GM12878 (cell line): ENCODE measurements around the gene DYRK1B. TPM values are rescaled to one million over a fixed set of nuclear protein-coding genes. Genes with fewer than 3 reads are reported as not detected.

ENCODE experiments used
- ATAC-seq: fragments of 200-7000 bp; cut with Tn5 transposase; 3 replicates; pipeline ENCODE4 v1.9.1; 2020; ENCODE audit warnings: mild to moderate bottlenecking, moderate library complexity
- BruUV-seq: library from RNA; stranded (reverse); fragments of 400-500 nt; replicated peaks from 2 replicates; lab custom pipeline; 2021; lab: Mats Ljungman, UMichigan
- CTCF ChIA-PET: fragments of 300-600 bp; sonication (Branson Sonifier 250); formaldehyde crosslinking; extraction: SDS; loops from one replicate; lab custom pipeline; 2021; ENCODE audit warnings: inconsistent platforms; lab: Yijun Ruan, JAX
- POLR2A ChIA-PET: fragments of 350-600 bp; formaldehyde crosslinking; extraction: SDS; loops from one replicate; lab custom pipeline; 2021; ENCODE audit warnings: inconsistent platforms; lab: Charles Lee
- RAD21 ChIA-PET: fragments of 300-600 bp; sonication (Branson Sonifier 250); formaldehyde crosslinking; loops from one replicate; lab custom pipeline; 2023; ENCODE audit warnings: antibody characterized with exemption; ENCODE audit not compliant: unreplicated experiment; lab: Charles Lee
- SMC1A ChIA-PET: fragments of 300-600 bp; sonication (Branson Sonifier 250); formaldehyde crosslinking; loops from one replicate; lab custom pipeline; 2023; ENCODE audit not compliant: unreplicated experiment, uncharacterized antibody; lab: Charles Lee
- DNase-seq: peaks from one replicate; pipeline ENCODE4 v3.0.0-alpha.2; 2011; ENCODE audit warnings: low read depth, low spot score
- FAIRE-seq: peaks from 3 replicates; lab custom pipeline; 2011; peaks lifted over from hg19 to GRCh38; lab: Jason Lieb, UNC
- H2AFZ ChIP-seq: 2 replicates; pipeline ENCODE4 v1.6.0; 2011; ENCODE audit warnings: low read depth, low read length, control low read depth; ENCODE audit not compliant: control insufficient read depth
- H3K27ac ChIP-seq: 2 replicates; pipeline ENCODE4 v1.5.1; 2011; ENCODE audit warnings: control low read depth; ENCODE audit not compliant: control insufficient read depth, insufficient read depth
- H3K27me3 ChIP-seq, 2 experiments: replicated peaks in 1 of 2; 2 replicates each; pipeline versions ENCODE4 v1.6.0 to v1.6.1; 2011; ENCODE audit warnings: low read length in 1 of 2; ENCODE audit not compliant: control insufficient read depth in 2 of 2, insufficient read depth in 2 of 2
- H3K36me3 ChIP-seq, 2 experiments: 2 replicates each; pipeline ENCODE4 v1.5.1; 2011; ENCODE audit warnings: low read length in 1 of 2; ENCODE audit not compliant: control insufficient read depth in 2 of 2, insufficient read depth in 2 of 2
- H3K4me1 ChIP-seq: 2 replicates; pipeline ENCODE4 v1.6.1; 2011; ENCODE audit warnings: mild to moderate bottlenecking, low read length, moderate library complexity, mixed read lengths; ENCODE audit not compliant: control insufficient read depth, insufficient read depth
- H3K4me2 ChIP-seq: 2 replicates; pipeline ENCODE4 v1.6.0; 2011; ENCODE audit warnings: control low read depth; ENCODE audit not compliant: control insufficient read depth, insufficient read depth
- H3K4me3 ChIP-seq: fragments of 200-600 bp; sonication (generic); 2 replicates; pipeline ENCODE4 v1.5.1; 2016
- H3K79me2 ChIP-seq: 2 replicates; pipeline ENCODE4 v1.6.0; 2011; ENCODE audit warnings: low read length; ENCODE audit not compliant: control insufficient read depth, insufficient read depth
- H3K9ac ChIP-seq: 2 replicates; pipeline ENCODE4 v1.8.0; 2011; ENCODE audit warnings: low read length, control low read depth, mixed read lengths; ENCODE audit not compliant: control insufficient read depth, insufficient read depth
- H3K9me3 ChIP-seq: replicated peaks from 3 replicates; pipeline ENCODE4 v1.5.1; 2011; ENCODE audit warnings: mild to moderate bottlenecking, low read length; ENCODE audit not compliant: control insufficient read depth, insufficient read depth
- H4K20me1 ChIP-seq: 2 replicates; pipeline ENCODE4 v1.6.0; 2011; ENCODE audit not compliant: control insufficient read depth, insufficient read depth
- BCL3 ChIP-seq: IDR thresholded peaks from 2 replicates; pipeline ENCODE4 v1.6.1; 2011; ENCODE audit warnings: borderline replicate concordance, low read depth, mild to moderate bottlenecking, moderate library complexity, low read length; ENCODE audit not compliant: insufficient read depth, poor library complexity, severe bottlenecking
- BHLHE40 ChIP-seq, 2 experiments: fragments of 450-650 bp in 1 of 2; IDR thresholded peaks; 2 replicates each; pipeline ENCODE4 v1.6.1; 2011 to 2017; ENCODE audit warnings: low read depth in 2 of 2, borderline replicate concordance in 1 of 2, improper control_type of control experiment in 1 of 2, low read length in 1 of 2, mild to moderate bottlenecking in 1 of 2
- CHD2 ChIP-seq: IDR thresholded peaks from 2 replicates; pipeline ENCODE4 v1.6.1; 2011; ENCODE audit warnings: low read depth, low read length, improper control_type of control experiment, borderline replicate concordance
- CREM ChIP-seq: IDR thresholded peaks from 2 replicates; pipeline ENCODE4 v1.6.1; 2014; ENCODE audit warnings: antibody characterized with exemption, low read depth
- IKZF1 ChIP-seq: fragments of 450-650 bp; conservative IDR thresholded peaks from 2 replicates; pipeline ENCODE4 v1.6.1; 2017; ENCODE audit warnings: antibody characterized with exemption, mild to moderate bottlenecking
- MTA2 ChIP-seq: fragments of 450-650 bp; IDR thresholded peaks from 2 replicates; pipeline ENCODE4 v1.6.1; 2016; ENCODE audit warnings: low read depth, mild to moderate bottlenecking, moderate library complexity
- NKRF ChIP-seq: fragments of 450-650 bp; conservative IDR thresholded peaks from 2 replicates; pipeline ENCODE4 v1.6.1; 2017; ENCODE audit warnings: mild to moderate bottlenecking, moderate library complexity
- PAX5 ChIP-seq: IDR thresholded peaks from 2 replicates; pipeline ENCODE4 v1.6.1; 2011; ENCODE audit warnings: low read depth, low read length, borderline replicate concordance
- PML ChIP-seq: IDR thresholded peaks from 2 replicates; pipeline ENCODE4 v1.6.1; 2012; ENCODE audit warnings: low read length, inconsistent platforms
- REST ChIP-seq: IDR thresholded peaks from 2 replicates; pipeline ENCODE4 v1.6.1; 2012; ENCODE audit warnings: mild to moderate bottlenecking, low read depth, low read length
- RFX5 ChIP-seq: IDR thresholded peaks from 2 replicates; pipeline ENCODE4 v1.6.1; 2011; ENCODE audit warnings: low read depth, low read length, improper control_type of control experiment
- SIX5 ChIP-seq: IDR thresholded peaks from 2 replicates; pipeline ENCODE4 v1.6.1; 2011; ENCODE audit warnings: mild to moderate bottlenecking, low read depth, low read length, moderate library complexity; ENCODE audit not compliant: severe bottlenecking
- SREBF2 ChIP-seq: IDR thresholded peaks from 2 replicates; pipeline ENCODE4 v1.6.1; 2012; ENCODE audit warnings: mild to moderate bottlenecking, low read length
- SUPT20H ChIP-seq: IDR thresholded peaks from 2 replicates; pipeline ENCODE4 v1.6.1; 2011; ENCODE audit warnings: low read depth, mild to moderate bottlenecking, low read length, moderate library complexity, borderline replicate concordance; ENCODE audit not compliant: control insufficient read depth
- TCF3 ChIP-seq: IDR thresholded peaks from 2 replicates; pipeline ENCODE4 v1.6.1; 2012; ENCODE audit warnings: low read depth, mild to moderate bottlenecking, low read length, borderline replicate concordance; ENCODE audit not compliant: insufficient read depth
- ZSCAN29 ChIP-seq: fragments of 450-650 bp; IDR thresholded peaks from 2 replicates; pipeline ENCODE4 v1.6.1; 2017; ENCODE audit warnings: mild to moderate bottlenecking, moderate library complexity
- WGBS: methylation state at CpG from one replicate; pipeline ENCODE4 v1.1.6; 2016; ENCODE audit warnings: low lambda C conversion rate; ENCODE audit not compliant: insufficient replicate concordance, insufficient coverage; ENCODE audit errors: missing lambda C conversion rate; 5-methylcytosine and 5-hydroxymethylcytosine counted together
- in situ Hi-C: fragments of 300-500 bp; cut with MboI; formaldehyde crosslinking; loops from 9 replicates; pipeline ENCODE4 v1.14.3; 2018; ENCODE audit warnings: mixed read lengths
- intact Hi-C: fragments of 100-400 bp; cut with micrococcal nuclease; formaldehyde crosslinking; loops from one replicate; pipeline ENCODE4 v1.14.2; 2022; ENCODE audit not compliant: unreplicated experiment
- polyA plus RNA-seq, 11 experiments: library from polyadenylated mRNA; depleted of rRNA in 4 of 11; unstranded in 6 of 11; stranded (reverse) in 5 of 11; fragments of >200 nt; fragmentation: Nextera tagmentation in 4 of 11; fragmentation: Illumina TruSeq in 1 of 11; extraction: Ambion mirVana in 4 of 11; extraction: Trizol in 1 of 11; gene quantifications; 1 replicate in 1 of 11; 2 replicates in 10 of 11; pipeline versions ENCODE4 v1.2.1 to v1.2.3, GENCODE V29; 2011 to 2016; ENCODE audit warnings: inconsistent platforms in 2 of 11, missing spikeins in 2 of 11, low read depth in 1 of 11
- total RNA-seq, 4 experiments: library from RNA; depleted of rRNA in 3 of 4; stranded (reverse); fragments of >200 nt in 3 of 4; fragmentation: Illumina TruSeq in 1 of 4; extraction: Trizol in 1 of 4; gene quantifications; 2 replicates each; pipeline versions ENCODE4 v1.2.1 to v1.2.3, GENCODE V29; 2013 to 2021

DYRK1B gene
- total and polyA plus RNA-seq, 10 of the 15 experiments (the other 5 are each of a cell fraction or from before 2014, with no cell fraction given) = 0.07 to 10.2 (median 3.4) TPM; not detected in 1

- CTCF ChIA-PET = interaction anchor here (1.0 to 9.9 kb wide), 6 partner anchors 13 to 143 kb away, joined by 3 to 83 read pairs (median 10); partner anchors contain the start of genes DYRK1B and FBL
- in situ Hi-C loops (no loop called here), intact Hi-C loops (no loop called here)
- Histone ChIP-seq H4K20me1 (no peaks in the 10 kb centered on the region), H3K9ac (no peak overlapping the region), H3K27me3 (no peaks in the 10 kb centered on the region), H3K4me2 (peak overlapping the region; percentile 1; the same call in 1 of the 2 replicates), H3K36me3 (no peaks in the 10 kb centered on the region; a peak in 1 of 4 replicates), H3K4me3 (no peak overlapping the region), H3K79me2 (no peaks in the 10 kb centered on the region; the same call in 1 of the 2 replicates), H3K9me3 (no peaks in the 10 kb centered on the region), H3K27ac (peak overlapping the region; percentile 47), H2AFZ (no peak overlapping the region), H3K4me1 (peaks cover 33% of the 10 kb centered on the region)
- no TSS peak for BruUV-seq
- POLR2A ChIA-PET = interaction anchor here (0.6 to 3.9 kb wide), 7 partner anchors 13 to 82 kb away, joined by 3 to 29 read pairs (median 4); partner anchors contain the start of genes DYRK1B and FBL
- WGBS = 92% methylated on average over 12 of the region's 12 CpGs
- SMC1A ChIA-PET = interaction anchor here (0.6 to 5.4 kb wide), 9 partner anchors 13 to 144 kb away, joined by 3 to 32 read pairs (median 8); partner anchors contain the start of gene DYRK1B
- RAD21 ChIA-PET = interaction anchor here (1.0 to 3.8 kb wide), 7 partner anchors 16 to 142 kb away, joined by 3 to 20 read pairs (median 4); partner anchors contain the start of gene DYRK1B
- no peak for FAIRE-seq
- ATAC-seq = no peak
- no peak for DNase-seq
- no peak for TF ChIP-seq MTA2
- no peak for TF ChIP-seq IKZF1
- no peak for TF ChIP-seq CHD2
- no peak for TF ChIP-seq SREBF2
- no peak for TF ChIP-seq NKRF
- TF ChIP-seq BHLHE40 (IDR thresholded peaks at IDR 0.05; ENCODE audit: borderline replicate concordance in 1 of 2, low read depth in 2 of 2, low read length in 1 of 2) = no peak
- no peak for TF ChIP-seq SIX5
- no peak for TF ChIP-seq ZSCAN29
- TF ChIP-seq RFX5 = no peak
- TF ChIP-seq TCF3 = no peak
- TF ChIP-seq PML = no peak
- TF ChIP-seq PAX5 = no peak
- TF ChIP-seq REST = no peak
- no peak for TF ChIP-seq SUPT20H
- no peak for TF ChIP-seq BCL3
- no peak for TF ChIP-seq CREM
These were observed 15.9 kb downstream of the DYRK1B start for GRCh38 chr19:39817888-39818561.
